Mucosa of descending colon (tissue), 3 donors: ENCODE data around the gene NPIPA2. TPM values are rescaled to one million over a fixed set of nuclear protein-coding genes. Genes with fewer than 3 reads are reported as not detected.
"Not testable (repeated sequence)": the region's sequence is repeated elsewhere in the genome, so short reads cannot be mapped to it uniquely, and the experiment has no call there.

Experiments
- ATAC-seq: fragments of 200-7000 bp; cut with Tn5 transposase; one replicate; pipeline ENCODE4 v1.9.1; 2020; ENCODE audit warnings: mild to moderate bottlenecking, moderate library complexity
- DNase-seq, 3 donors: peaks; one replicate each; pipeline ENCODE4 v3.0.0-alpha.2; 2020
- H3K36me3 ChIP-seq: fragments of 200-600 bp; one replicate; pipeline ENCODE4 v1.8.0; 2021; ENCODE audit warnings: low read depth, mild to moderate bottlenecking
- H3K4me1 ChIP-seq: fragments of 200-600 bp; one replicate; pipeline ENCODE4 v1.8.0; 2021; ENCODE audit warnings: low read depth, mild to moderate bottlenecking
- H3K4me3 ChIP-seq: fragments of 200-600 bp; one replicate; pipeline ENCODE4 v1.8.0; 2021; ENCODE audit warnings: mild to moderate bottlenecking
- H3K9me3 ChIP-seq: fragments of 200-600 bp; one replicate; pipeline ENCODE4 v1.8.0; 2021; ENCODE audit warnings: mild to moderate bottlenecking
- intact Hi-C, 2 donors: fragments of 100-400 bp; cut with DNase I in 1 of 2; cut with micrococcal nuclease in 1 of 2; formaldehyde crosslinking; loops; one replicate each; pipeline versions ENCODE4 v1.11.0 to v1.11.1; 2022; cut with DNase I, micrococcal nuclease
- long read RNA-seq, 2 donors: library from polyadenylated mRNA; unstranded; transcript quantifications; one replicate each; pipeline ENCODE4 v2.0.0, GENCODE V29; 2019 to 2021
- total RNA-seq, 3 donors: library from RNA; stranded (reverse); fragmentation: NEBNext Ultra II Directional in 2 of 3; extraction: Animal tissue kit (Norgen Biotek cat#: 25700) in 2 of 3; gene quantifications; one replicate each; pipeline versions ENCODE4 v1.2.1 to v1.2.4, GENCODE V29; 2021 to 2023
- donor health status: DM: no; HTN: no; CAD: no; lungs with moderate emphysema.
- donor health status: DM: no; HTN: no; CAD: no.
- donor health status: DM: no; HTN: yes; CAD: no.

Gene NPIPA2
- total RNA-seq, result 1 to 10 TPM; 3.9 to 8.8 (median 4.9) TPM
- long read RNA-seq, donor 1, result 0 reads
- long read RNA-seq, donor 2, result 0 reads

DNA sequence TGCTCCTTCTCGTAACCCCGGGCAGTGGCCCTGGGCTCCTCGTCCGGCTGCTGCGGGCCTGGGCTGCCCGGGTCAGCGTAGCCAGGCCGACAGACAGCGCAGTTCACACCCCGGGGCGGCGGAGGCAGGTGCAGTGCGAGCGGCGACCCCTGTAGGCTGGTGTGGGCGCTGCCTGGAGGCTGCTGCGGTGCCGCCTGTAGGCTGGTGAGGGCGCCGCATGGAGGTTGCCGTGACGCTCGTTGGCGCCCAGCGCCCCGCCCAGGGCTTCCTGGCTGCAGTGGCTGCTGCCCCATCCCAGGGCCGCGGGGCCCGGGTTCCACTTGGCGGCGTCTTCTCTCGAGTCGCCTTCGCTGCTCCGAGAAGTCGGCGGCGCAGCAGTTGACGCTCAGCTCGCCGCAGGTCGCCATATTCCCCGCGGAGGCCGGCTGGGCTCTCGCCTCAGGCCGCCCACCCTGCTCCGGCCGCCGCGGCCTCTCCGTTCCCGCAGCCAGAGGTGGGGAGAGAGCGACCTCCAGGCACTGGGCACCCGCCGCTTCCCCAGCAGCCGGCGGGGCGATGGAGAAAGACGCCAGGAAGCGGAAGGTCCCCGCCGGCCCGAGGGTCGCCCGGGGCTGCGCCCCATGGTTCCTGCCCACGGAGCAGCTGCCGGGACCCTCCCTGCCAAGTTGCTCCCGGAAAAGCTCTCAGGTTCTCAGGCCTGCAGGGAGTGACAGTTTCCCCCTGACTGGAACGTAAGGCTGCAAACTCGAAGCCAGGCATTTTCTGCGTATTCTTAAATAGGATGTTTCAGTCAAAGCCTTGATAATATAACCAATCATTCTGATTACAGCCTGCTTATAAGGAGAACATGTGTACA is at the start of gene NPIPA2:
TSS of gene NPIPA2 (plus strand) at position 261 of the 856 bp plus-strand sequence. CDS start 5,533 bp downstream, outside the sequence.
- H3K36me3 ChIP-seq, H3K4me1 ChIP-seq, H3K4me3 ChIP-seq, DNase-seq, intact Hi-C loops, H3K9me3 ChIP-seq: not testable (repeated sequence)
- peak; percentile 97 for ATAC-seq

DNA sequence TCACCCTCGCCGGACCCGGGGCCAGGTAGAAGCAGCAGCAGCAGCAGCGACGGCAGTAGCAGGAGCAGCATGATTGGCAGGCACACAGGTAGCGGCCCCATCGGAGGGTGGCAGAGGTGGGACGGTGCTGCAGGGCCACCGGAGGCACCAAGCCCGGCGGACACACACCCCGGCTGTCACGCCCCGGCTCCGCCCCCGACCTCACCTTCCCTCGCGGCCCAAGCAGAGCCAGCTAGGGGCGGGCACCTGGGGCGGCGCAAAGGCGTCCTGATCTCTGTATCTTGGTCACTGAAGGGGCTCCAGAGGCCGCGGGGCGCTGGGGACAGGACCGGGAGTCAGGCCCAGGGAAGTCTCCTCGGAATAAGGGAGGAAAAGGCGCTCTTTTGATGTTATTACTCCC is 48.2 kb upstream of the NPIPA2 start, which contains the start of gene PLA2G10:
TSS of gene PLA2G10 (minus strand) at position 180 of the 400 bp plus-strand sequence. CDS start at position 101, 79 bp downstream.
- H3K4me3 ChIP-seq, DNase-seq, intact Hi-C loops, H3K36me3 ChIP-seq, H3K4me1 ChIP-seq, H3K9me3 ChIP-seq: not testable (repeated sequence)
- ATAC-seq, result peak; percentile 97

DNA sequence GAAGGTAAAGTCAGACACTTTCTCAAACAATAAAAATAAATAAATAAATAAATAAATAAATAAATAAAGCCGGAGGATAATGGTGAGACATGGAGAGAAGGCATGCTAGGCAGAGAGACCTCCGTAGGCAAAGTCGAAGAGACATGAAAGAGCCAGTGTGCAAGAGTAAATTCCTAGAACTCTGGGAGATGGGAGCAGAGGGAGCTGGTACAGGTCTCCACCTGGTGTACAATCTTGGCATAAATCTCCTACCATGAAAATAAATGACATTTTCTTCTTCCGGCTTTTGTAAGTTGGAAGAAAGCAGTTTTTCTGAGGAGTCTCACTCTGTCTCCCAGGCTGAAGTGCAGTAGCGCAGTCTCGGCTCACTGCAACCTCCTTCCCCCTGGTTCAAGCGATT is 40.5 kb upstream of the NPIPA2 start:
- H3K4me1 ChIP-seq, DNase-seq, H3K9me3 ChIP-seq, H3K36me3 ChIP-seq, intact Hi-C loops, H3K4me3 ChIP-seq: not testable (repeated sequence)
- ATAC-seq, result peak; percentile 52

DNA sequence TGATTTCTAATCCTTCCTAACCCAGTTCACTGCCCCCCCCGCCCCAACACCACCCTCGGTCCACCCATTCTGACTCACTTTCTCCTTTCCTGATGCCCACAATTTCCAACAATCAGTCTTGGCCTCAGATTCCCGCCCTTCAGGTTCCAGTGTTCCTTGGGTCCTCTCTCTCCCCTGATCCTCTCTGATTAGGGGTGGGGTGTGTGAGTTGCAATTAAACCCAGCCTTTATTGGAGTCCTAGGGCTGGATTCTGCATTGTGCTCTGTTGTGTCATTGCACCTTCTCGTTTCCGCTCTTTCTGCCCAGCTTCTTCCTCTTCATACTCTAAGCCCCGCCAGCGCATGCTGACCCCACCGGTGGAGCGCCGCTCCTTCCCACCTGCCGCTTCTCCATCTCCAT is 39.7 kb upstream of the NPIPA2 start:
- ATAC-seq, result peak; percentile 74
- H3K4me1 ChIP-seq, intact Hi-C loops, DNase-seq, H3K4me3 ChIP-seq, H3K36me3 ChIP-seq, H3K9me3 ChIP-seq: not testable (repeated sequence)

DNA sequence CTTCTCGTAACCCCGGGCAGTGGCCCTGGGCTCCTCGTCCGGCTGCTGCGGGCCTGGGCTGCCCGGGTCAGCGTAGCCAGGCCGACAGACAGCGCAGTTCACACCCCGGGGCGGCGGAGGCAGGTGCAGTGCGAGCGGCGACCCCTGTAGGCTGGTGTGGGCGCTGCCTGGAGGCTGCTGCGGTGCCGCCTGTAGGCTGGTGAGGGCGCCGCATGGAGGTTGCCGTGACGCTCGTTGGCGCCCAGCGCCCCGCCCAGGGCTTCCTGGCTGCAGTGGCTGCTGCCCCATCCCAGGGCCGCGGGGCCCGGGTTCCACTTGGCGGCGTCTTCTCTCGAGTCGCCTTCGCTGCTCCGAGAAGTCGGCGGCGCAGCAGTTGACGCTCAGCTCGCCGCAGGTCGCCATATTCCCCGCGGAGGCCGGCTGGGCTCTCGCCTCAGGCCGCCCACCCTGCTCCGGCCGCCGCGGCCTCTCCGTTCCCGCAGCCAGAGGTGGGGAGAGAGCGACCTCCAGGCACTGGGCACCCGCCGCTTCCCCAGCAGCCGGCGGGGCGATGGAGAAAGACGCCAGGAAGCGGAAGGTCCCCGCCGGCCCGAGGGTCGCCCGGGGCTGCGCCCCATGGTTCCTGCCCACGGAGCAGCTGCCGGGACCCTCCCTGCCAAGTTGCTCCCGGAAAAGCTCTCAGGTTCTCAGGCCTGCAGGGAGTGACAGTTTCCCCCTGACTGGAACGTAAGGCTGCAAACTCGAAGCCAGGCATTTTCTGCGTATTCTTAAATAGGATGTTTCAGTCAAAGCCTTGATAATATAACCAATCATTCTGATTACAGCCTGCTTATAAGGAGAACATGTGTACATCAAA is 38.9 kb upstream of the NPIPA2 start, which contains the start of gene NPIPA3:
TSS of gene NPIPA3 (plus strand) at position 256 of the 856 bp plus-strand sequence. CDS start 5,533 bp downstream, outside the sequence.
- H3K4me3 ChIP-seq, H3K9me3 ChIP-seq, DNase-seq, H3K4me1 ChIP-seq, H3K36me3 ChIP-seq, intact Hi-C loops: not testable (repeated sequence)
- peak; percentile 97 for ATAC-seq

DNA sequence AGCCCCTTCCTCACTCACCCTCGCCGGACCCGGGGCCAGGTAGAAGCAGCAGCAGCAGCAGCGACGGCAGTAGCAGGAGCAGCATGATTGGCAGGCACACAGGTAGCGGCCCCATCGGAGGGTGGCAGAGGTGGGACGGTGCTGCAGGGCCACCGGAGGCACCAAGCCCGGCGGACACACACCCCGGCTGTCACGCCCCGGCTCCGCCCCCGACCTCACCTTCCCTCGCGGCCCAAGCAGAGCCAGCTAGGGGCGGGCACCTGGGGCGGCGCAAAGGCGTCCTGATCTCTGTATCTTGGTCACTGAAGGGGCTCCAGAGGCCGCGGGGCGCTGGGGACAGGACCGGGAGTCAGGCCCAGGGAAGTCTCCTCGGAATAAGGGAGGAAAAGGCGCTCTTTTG is 9.1 kb upstream of the NPIPA2 start:
- H3K36me3 ChIP-seq, H3K9me3 ChIP-seq, intact Hi-C loops, DNase-seq, H3K4me1 ChIP-seq, H3K4me3 ChIP-seq: not testable (repeated sequence)
- peak; percentile 96 for ATAC-seq

DNA sequence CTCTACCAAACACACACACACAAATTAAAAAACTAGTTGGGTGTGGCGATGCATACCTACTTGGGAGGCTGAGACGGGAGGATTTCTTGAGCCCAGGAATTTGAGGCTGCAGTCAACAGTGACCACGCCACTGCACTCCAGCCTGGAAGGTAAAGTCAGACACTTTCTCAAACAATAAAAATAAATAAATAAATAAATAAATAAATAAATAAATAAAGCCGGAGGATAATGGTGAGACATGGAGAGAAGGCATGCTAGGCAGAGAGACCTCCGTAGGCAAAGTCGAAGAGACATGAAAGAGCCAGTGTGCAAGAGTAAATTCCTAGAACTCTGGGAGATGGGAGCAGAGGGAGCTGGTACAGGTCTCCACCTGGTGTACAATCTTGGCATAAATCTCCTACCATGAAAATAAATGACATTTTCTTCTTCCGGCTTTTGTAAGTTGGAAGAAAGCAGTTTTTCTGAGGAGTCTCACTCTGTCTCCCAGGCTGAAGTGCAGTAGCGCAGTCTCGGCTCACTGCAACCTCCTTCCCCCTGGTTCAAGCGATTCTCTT is 1.4 kb upstream of the NPIPA2 start:
- H3K36me3 ChIP-seq, H3K9me3 ChIP-seq, H3K4me3 ChIP-seq, H3K4me1 ChIP-seq, DNase-seq, intact Hi-C loops: not testable (repeated sequence)
- peak; percentile 50 for ATAC-seq

DNA sequence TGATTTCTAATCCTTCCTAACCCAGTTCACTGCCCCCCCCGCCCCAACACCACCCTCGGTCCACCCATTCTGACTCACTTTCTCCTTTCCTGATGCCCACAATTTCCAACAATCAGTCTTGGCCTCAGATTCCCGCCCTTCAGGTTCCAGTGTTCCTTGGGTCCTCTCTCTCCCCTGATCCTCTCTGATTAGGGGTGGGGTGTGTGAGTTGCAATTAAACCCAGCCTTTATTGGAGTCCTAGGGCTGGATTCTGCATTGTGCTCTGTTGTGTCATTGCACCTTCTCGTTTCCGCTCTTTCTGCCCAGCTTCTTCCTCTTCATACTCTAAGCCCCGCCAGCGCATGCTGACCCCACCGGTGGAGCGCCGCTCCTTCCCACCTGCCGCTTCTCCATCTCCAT is 539 bp upstream of the NPIPA2 start:
- H3K36me3 ChIP-seq, H3K9me3 ChIP-seq, H3K4me3 ChIP-seq, H3K4me1 ChIP-seq, DNase-seq, intact Hi-C loops: not testable (repeated sequence)
- peak; percentile 74 for ATAC-seq

DNA sequence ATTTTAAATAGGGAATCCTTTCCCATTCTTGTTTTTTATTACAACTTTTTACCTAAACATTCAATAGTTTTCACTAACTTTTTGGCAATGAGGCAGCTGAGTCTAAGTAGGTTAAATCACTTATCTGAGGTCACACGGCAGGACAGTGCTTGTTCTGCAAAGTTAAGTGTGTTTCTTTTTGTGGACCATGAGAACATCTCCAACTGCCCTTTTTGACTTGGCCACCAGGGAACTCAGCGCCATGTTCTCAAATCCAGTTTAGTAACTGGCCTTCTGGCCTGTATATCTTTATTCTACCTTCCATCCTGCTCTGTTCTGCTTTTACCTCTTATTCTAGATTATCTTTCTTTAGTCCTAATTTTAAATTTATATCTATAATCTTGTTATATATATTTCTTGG is 31.3 kb downstream of the NPIPA2 start:
- H3K4me3 ChIP-seq, ATAC-seq, H3K36me3 ChIP-seq, DNase-seq, intact Hi-C loops, H3K9me3 ChIP-seq, H3K4me1 ChIP-seq: not testable (repeated sequence)

DNA sequence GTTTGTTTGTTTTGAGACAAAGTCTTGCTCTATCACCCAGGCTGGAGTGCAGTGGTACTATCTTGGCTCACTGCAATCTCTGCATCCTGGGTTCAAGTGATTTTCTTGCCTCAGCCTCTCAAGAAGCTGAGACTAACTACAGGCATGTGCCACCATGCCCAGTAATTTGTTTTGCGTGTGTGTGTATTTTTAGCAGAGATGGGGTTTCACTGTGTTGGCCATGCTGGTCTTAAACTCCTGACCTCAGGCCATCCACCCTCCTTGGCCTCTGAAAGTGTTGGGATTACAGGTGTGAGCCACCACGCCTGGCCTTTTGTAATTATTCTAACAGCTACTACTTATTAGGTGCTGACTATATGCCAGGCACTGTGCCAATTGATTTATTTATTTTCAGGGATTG is 33.3 kb downstream of the NPIPA2 start:
- H3K4me3 ChIP-seq, H3K4me1 ChIP-seq, H3K36me3 ChIP-seq, ATAC-seq, H3K9me3 ChIP-seq, intact Hi-C loops, DNase-seq: not testable (repeated sequence)

DNA sequence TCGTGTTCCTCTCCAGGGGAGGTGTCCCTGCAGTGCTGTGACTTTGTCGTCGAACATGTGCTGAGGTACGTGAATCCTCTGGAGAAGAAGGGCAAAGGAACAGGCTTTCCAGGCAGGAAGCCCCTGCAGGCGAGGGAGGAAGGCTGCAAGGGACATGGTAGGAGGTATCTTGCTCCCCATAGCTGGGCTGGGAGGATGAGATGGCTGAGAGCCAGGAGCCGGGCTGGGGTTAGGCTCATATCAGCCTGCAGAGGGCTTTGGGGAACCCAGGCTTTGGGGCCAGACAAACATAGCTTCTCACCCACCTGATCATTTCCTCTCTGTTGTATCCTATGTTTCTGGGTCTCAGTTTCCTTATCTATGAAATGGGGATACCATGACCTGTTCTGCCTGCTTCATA is 34.4 kb downstream of the NPIPA2 start:
- H3K9me3 ChIP-seq, H3K4me3 ChIP-seq, DNase-seq, H3K4me1 ChIP-seq, H3K36me3 ChIP-seq, ATAC-seq, intact Hi-C loops: not testable (repeated sequence)

DNA sequence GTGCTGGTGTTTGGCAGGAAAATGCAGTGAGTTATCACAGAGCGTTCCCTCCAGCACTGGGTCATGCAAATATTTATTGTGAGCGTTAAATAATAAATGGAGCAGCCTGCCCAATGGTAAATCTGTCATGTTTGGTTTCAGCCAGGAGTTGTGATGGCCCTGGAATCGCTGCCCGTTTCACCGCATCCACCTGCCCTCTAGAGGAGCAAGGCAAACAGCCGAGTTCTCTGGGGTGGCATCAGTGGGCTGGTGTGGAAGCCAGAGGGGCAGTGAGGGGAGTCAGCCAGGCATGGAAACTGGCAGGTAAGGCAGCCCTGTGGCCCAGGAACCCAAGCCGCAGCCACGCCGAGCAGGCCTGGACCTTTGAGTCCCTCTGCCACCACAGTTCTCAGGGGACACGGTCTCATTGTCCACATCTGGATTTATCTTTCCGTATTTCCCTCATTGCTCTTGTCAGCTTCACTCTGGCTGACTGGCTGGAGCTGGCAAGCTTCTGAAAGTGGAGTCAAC is 37.1 kb downstream of the NPIPA2 start:
- H3K4me3 ChIP-seq, H3K4me1 ChIP-seq, intact Hi-C loops, H3K36me3 ChIP-seq, H3K9me3 ChIP-seq, ATAC-seq, DNase-seq: not testable (repeated sequence)

DNA sequence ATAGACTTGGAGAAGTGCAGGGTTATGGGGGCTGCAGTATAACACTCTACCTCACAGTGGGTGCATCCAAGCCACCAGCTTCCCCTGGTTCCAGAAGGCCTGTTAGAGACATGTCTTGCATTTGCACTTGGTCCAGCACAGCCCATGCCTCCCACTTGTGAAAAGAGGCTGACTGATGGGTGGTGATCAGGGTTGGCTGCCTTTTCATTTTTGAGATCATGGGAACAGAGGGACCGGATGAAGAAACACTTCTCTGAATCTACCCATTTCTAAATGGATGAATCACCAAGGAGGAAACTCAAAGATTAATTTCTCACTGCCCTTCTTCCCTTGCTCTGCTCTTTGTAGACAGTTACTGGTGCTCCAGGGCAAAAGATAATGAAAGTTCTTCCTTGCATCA is 43.8 kb downstream of the NPIPA2 start:
- ATAC-seq, intact Hi-C loops, H3K36me3 ChIP-seq, H3K9me3 ChIP-seq, DNase-seq, H3K4me3 ChIP-seq, H3K4me1 ChIP-seq: not testable (repeated sequence)
